ENCODE measurements around the gene NOX5.

NOX5 gene

DNA sequence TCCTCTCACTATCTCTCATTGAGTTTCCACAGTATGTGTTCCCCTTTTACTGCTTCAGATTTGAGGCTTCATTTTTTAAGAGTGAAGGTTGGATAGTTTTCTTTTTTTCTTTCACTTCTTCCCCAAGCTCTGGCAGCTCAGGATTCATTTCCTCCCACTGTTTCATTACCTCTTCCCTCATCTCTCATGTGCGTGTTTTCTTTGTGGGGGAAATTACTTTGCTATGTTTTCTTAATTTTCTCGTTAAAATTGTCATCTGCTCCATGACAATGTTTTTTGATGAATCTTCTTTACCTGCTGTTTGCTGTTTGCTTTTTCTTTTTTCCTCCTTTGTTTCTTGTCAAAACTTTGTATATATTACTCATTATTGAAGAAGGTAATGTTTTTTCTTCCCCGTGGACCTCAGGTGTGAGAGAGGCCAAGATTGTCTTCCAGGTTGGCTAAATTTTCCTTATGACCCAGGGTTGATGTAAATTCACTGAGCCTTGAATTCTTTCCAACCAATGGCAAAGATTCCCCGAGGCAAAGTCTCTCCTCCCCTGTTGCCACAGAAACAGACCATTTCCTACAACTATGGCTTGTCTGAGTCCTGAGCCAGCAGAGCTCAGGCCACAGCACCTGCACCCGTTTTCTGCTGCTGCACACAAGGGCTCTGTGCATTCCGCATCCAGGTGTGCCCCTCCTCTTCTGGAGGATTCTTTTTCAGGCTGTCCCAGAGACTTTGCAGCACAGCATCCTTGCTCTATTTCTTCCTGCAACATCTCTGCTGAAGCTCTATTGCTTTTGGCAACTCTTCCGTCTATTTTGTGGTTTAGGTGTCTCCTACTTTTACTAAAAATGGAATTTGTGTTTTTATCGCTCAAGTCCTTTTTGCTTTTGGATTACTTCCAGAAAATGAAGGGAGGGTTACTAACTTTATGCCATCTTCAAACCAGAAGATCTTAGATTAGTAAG lies 66.1 kb downstream of the NOX5 start:
- FAIRE-seq (no peak), DNase-seq (ENCODE audit: insufficient read length, low spot score) (no peak)
- no peak for TF ChIP-seq POLR2A (IDR thresholded peaks at IDR 0.05; ENCODE audit: low read depth, low read length)

DNA sequence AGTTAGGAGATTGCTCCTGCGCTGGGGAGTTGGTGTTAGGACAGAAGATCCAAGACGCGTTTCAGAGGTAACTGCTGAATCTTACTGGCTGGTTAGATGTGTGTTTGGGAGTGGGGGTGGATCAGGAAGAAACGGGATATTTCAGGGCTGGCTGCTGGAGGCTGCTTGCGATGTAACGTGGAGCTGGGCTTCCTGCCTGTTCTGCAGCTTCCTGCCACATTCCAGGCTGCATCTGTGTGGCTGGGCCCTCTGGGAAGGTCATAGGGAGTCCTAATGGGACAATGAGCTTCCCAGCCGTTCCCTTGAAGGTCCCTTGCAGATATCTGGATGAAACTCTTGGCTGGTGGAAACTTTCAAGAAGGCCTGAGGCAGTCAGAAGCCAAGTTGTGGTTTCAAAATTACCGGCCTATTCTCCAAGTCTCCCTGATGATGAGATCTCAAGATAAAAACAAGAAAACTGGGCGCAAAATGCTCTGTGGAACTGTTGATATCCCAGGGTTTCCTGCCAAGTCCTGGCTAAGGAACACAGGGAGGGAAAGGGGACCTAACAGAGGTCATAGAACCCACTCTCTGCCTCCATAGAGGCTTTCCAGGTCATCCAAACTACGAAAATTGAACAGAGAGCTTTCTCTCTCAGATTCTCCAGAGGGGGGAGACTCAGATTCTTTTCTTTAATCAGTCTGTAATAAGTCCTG lies 67.0 kb downstream of the NOX5 start:
- TF ChIP-seq POLR2A (IDR thresholded peaks at IDR 0.05; ENCODE audit: low read depth, low read length), result no peak
- FAIRE-seq (no peak), DNase-seq (ENCODE audit: insufficient read length, low spot score) (no peak)

DNA sequence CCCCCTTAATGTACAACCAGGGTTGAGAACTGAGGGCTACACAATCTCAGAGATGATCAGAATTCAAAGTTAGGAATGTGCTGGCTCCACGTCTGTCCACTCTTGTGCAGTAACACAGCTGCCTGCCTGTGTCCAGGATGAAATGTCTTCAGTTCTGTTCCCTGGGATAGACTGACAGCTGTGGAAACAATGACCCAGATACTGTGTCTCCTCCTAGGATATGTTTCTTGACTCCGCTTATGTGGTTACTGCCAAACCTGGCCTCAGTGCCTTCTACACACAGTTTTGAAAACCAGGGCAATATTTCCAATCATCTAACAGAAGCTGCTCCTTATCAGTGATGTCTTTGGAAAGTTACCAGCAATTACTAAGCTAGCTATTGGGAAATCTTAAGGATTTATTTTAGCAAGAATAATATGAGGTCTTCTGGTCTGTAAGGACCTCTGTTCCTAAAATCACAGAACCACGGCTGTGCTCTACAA lies 67.6 kb downstream of the NOX5 start:
- TF ChIP-seq POLR2A (IDR thresholded peaks at IDR 0.05; ENCODE audit: low read depth, low read length), result no peak
- DNase-seq (ENCODE audit: insufficient read length, low spot score) (no peak), FAIRE-seq (no peak)

DNA sequence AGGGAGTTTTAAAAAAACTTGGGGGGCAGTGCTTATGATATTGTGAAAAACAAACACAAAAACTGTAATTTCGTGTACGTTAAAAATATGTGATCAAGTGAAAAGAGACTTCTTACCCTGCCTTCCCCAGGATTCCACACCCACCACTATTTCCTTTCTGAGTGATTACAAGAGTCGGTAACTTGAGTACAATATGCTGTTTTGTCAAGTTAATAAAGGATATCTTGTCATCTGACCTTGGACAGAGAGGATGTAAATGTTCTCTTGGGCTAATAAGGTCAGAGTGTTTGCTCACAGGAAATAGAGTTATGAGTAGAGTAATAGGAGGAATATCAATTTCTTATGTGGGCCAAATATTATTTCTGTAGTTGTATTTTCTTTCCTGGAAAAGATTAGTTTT lies 68.1 kb downstream of the NOX5 start:
- DNase-seq (ENCODE audit: insufficient read length, low spot score), result no peak
- FAIRE-seq, result no peak
- no peak for TF ChIP-seq POLR2A (IDR thresholded peaks at IDR 0.05; ENCODE audit: low read depth, low read length)

DNA sequence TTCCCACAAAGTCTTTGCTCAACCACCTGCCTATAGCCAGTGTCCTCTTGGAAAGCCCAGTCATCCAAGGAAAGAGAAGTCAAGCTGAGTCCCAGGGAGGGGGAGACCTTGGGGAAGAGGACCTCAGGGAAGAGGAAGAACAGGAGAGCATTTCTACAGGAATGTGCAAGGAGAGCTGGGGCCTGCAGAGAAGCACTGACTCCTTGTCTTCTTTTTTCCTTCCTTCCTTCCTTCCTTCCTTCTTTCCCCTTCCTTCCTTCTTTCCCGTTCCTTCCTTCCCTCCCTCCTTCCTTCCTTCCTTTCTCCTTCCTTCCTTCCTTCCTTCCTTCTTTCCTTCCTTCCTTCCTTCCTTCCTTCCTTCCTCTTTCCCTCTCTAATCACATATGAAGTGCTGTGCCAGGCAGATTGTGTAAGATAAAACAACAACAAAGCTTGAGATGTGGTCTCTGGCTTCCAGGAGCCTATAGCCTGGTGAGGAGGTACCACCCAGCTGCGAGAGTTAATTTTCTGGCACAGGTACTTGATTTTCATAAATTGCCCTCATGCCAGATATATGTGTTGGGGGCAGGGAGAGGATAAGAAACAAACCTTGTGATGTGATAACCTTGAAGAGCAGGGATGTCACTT lies 70.0 kb downstream of the NOX5 start:
- TF ChIP-seq POLR2A (IDR thresholded peaks at IDR 0.05; ENCODE audit: low read depth, low read length), result no peak
- no peak for FAIRE-seq
- no peak for DNase-seq (ENCODE audit: insufficient read length, low spot score)

DNA sequence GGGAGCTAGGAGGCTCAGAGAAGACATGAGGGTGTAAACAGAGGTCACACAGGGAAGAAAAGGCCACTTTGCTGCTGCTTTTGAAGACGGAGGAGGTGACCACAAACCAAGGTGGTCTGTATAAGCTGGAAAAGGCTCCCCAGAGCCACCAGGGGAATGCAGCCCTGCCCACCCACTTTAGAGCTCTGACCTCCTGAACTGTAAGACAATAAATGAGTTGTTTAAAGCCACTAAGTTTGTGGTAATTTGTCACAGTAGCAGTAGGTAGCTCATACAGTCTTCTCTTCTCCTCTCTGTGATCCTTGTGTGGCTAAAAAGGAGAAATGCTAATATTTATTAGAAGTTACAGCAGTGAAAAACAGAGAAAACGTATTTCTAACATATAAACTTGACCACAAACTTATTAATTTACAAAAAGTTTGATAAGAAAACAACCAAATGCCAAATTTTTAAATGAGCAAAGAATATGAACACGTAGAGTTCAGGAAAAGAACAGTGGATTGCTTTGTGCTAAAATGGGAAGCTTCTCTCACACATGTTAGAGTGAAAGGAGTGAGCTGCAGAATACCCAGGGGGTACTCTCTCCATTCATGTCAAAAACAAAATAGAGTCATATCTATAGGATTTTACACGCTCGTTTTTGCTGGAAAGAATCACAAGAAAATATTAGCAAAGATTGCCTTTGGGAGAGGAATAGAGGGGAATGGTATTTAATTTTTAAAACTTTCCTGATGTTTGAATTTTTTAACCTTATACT lies 71.0 kb downstream of the NOX5 start:
- no peak for FAIRE-seq
- no peak for TF ChIP-seq POLR2A (IDR thresholded peaks at IDR 0.05; ENCODE audit: low read depth, low read length)
- DNase-seq (ENCODE audit: insufficient read length, low spot score), result no peak

DNA sequence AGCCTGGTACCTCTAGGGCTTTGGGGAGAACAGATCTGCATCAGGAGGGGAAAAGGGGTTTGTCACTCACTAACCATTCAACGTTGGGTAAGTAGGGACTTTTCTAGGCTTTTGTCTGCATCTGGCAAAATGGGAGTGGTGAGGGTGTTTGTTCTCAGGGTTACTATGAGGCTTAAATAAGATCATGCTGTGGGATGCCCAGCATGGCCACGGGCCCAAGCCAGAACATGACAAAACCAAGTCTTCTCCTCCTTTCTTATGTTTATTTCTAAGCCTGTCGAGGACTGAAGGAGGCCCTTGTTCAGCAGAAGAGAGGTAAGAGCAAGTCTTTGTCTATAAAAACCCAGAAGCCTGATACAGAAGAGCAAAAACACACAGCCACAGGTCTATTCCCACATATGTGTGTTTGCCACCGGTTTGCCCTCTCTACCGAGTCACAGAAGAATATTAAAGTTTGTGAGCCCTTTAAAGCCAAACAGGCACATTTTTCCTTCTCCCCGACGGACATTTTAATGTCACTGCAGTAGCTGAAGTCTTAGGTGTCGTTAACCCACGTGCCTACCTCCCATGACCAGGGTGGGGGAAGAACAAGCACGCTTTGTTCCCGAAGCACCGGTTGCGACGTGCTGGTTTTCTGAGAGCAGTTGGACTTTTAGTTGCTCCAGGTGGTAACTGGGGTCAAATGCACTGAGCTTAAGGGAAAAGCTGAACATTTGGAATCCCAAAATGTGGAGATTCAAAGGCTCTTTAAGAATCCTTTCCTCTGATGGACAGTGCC lies 72.1 kb downstream of the NOX5 start:
- FAIRE-seq, result no peak
- TF ChIP-seq POLR2A (IDR thresholded peaks at IDR 0.05; ENCODE audit: low read depth, low read length), result no peak
- no peak for DNase-seq (ENCODE audit: insufficient read length, low spot score)

DNA sequence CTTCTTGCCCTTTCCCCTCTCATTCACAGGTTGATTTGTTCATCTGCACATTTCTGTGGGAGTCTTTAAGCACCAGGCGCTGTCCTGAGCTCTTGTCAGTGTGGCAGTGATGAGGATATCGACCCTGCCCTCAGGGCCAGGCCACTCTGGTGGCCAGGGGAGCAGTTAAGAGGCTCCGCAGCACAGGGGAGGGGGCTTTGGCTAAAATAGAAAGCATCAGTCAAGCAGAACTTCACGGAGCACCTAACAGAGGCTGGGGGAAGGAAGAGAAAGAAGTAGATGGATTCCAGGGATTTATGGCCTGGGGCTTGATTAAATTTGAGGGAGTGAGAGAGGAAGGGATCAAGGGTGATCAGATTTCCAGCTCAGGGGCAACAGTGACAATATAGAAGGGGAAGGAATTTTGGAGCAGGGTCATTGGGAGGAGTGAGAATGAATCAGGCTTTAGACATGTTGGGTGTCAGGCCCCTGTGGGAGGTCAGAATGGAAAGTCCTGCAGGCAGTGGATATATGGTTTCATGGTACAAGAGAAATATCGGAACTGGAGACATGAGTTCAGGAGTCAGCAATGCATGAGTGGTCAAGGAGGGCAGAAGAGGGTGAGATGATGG lies 73.0 kb downstream of the NOX5 start:
- no peak for DNase-seq (ENCODE audit: insufficient read length, low spot score)
- no peak for TF ChIP-seq POLR2A (IDR thresholded peaks at IDR 0.05; ENCODE audit: low read depth, low read length)
- FAIRE-seq, result no peak

DNA sequence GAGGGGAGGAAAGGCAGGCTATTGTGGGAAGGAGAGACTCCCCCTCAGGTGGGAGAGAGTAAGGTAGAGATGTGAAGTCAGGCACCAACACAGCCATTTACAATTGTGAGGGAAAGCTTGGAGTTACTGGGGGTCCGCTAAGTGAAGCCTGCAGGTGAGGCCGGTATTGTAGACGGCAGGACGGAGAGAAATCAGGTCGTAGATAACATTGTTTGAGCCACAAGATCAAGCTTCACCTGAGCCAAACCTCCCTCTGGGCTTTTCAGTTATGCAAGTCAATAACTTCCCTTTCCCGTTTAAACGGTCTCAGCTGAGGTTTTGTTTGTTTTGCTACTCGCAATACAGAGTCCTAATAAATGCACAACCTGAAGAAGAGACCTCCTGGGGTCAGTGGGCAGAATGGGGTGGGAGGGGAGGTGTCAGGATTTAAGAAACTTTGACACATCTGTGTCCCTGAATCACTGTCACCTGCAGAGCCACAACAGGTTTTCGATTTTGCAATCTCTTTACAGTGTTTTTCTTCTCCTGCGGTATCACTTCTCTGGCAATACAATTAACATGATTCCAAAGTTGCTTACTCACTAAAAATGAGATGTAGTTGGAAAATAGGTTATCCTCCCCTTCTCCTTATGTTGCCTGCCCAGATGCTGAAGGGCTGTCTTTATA lies 73.9 kb downstream of the NOX5 start:
- TF ChIP-seq POLR2A (IDR thresholded peaks at IDR 0.05; ENCODE audit: low read depth, low read length), result no peak
- FAIRE-seq (no peak), DNase-seq (ENCODE audit: insufficient read length, low spot score) (no peak)

DNA sequence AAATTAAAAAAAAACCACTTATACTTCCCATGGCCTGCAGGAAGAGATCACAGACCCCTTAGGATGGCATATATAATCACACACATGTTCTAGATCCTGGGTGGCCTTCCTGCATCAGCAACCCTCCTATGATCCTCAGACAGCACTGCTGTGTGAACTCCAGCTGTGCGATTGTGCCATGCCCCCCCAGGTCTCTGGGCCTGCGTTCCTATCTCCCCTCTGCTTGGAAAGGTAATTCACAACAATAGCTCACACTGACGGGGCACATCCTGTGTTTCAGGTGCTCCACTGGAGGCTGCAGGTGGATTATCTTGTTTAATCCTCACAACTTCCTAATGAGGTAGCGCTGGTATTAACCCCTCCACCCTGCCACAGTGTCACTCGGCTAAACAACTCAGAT lies 74.8 kb downstream of the NOX5 start:
- no peak for TF ChIP-seq POLR2A (IDR thresholded peaks at IDR 0.05; ENCODE audit: low read depth, low read length)
- DNase-seq (ENCODE audit: insufficient read length, low spot score), result no peak
- no peak for FAIRE-seq

DNA sequence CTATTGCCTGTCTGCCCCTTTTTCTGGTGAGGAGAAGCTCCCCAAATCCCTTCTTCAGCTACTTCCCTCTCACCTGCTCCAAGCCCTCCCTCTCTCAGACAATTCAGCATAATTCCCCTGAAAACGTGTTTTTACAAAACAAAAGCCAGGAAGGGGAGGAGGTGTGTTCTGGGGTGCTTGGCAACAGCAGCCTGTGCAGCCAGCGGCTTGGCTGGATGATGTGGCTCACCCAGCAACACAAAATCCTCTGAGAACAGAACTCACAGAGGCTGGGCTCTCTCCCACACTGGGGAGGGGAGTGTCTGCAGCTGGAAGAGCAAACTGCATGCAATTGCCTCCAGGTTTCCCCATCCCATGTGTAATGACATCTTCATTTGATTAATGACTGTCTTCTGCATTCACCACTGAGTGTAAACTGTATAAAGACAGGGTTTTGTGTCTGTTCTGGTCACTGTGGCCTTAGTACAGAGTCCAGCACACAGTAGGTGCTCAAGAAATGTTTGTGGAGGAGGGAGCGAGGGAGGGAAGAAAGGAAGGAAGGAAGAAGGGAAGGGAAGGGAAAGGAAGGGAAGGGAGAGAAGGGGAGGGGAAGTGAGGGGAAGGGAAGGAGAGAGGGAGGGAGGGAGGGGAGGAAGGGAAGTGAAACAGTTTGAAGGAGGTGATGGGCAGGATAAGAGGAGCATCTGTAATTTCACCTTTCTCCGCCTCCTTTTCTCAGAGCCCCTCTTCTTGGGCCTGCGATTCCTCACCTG lies 75.9 kb downstream of the NOX5 start:
- TF ChIP-seq POLR2A (IDR thresholded peaks at IDR 0.05; ENCODE audit: low read depth, low read length), result no peak
- FAIRE-seq (no peak), DNase-seq (ENCODE audit: insufficient read length, low spot score) (no peak)
